GM18507 (cell line): ENCODE results near the gene ARFGAP1.

Source experiments
- DNase-seq: peaks from one replicate; pipeline ENCODE4 v3.0.0; 2011; ENCODE audit warnings: low read depth; ENCODE audit not compliant: insufficient read length; ENCODE audit errors: extremely low spot score
- FAIRE-seq: peaks from 2 replicates; lab custom pipeline; 2011; peaks lifted over from hg19 to GRCh38; lab: Jason Lieb, UNC

ARFGAP1 gene

DNA sequence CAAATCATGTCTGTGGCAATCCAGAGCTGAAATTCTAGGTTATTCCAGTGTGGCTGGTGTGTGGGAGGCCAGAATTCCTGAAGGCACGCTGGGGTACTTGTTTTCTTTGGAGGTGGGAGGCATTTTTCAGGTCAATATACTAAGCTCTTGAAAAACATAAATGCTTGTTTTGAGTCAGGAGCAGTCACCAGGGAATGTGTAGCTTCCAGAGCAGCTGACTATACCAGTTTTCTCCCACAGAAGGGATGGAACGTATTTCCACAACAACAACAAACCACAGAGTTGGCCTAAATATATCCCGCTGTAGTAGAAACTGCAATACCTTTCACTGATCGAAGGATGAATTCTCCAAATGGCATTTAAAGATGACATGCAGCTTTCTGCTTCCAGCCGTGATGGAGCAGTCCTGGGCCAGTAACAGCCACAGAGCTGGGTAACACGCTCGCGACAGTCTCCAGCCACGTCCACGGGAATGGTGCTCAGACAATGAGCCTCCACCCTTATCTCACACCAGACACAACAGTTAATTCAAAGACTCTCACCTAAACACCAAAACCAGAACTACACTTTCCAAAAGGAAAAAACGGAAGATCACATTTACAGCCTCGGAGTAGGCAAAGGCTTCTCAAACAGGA lies 65.3 kb downstream of the ARFGAP1 start:
- DNase-seq (no peak), FAIRE-seq (no peak)
